GM13977 (cell line): Measurements from ENCODE around the gene SCAANT1.

ENCODE experiments used
- DNase-seq: peaks from one replicate; pipeline ENCODE4 v3.0.0; 2012; ENCODE audit warnings: low spot score
- CTCF ChIP-seq: IDR thresholded peaks from 2 replicates; pipeline ENCODE4 v1.5.1; 2012; ENCODE audit warnings: mild to moderate bottlenecking, control low read depth; ENCODE audit not compliant: insufficient read depth; ENCODE audit errors: extremely low read depth, missing control alignments
- in situ Hi-C: fragments of 300-500 bp; cut with MboI; formaldehyde crosslinking; loops from one replicate; pipeline ENCODE4 v1.12.0; 2022; ENCODE audit warnings: low sequenced_read_pairs, low pct_unique_long_range_greater_than_20kb, mixed read lengths, inconsistent platforms; ENCODE audit not compliant: unreplicated experiment

The SCAANT1 gene

DNA sequence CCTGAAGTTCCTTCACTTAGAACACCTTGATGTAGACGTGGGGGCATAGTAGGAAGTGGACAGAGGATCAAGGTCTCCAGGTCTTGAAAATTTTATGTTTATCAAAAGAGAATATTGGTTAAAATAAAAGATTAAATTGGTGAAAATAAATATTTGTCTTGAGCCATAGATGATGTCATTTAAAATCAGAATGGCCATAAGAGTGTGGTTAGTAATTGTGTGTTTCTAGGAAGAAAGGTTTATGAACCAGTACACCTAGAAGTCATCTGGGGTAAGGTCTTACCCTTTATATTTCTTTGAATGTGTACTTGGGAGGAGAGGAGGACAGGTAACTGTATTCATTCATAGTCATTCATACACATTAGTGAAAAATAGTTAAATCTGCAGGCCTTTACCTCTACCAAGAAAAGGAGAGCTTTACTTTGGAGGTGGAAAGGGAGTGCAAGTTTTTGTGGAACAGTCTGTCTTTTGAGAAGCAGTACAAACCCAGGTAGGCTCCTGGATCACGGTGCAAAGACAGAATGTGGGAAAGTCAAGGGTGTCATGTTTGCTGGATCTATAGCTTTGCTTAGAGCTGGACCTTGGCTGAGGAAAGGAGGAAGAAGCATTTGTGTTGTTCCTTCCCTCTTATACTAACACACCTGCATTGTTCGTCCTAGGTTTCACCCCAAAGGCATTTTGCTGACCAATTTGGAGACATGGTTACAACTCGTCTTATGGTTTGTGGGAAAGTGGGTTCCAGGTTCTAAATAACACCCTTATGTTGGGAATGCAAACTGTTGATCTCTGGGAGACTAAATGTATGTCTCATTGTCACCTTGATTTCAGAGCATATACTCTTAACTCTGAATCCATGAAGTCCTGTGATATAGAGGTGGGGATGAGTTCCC is 6.2 kb downstream of the SCAANT1 start:
- DNase-seq: no peak
- in situ Hi-C loops: no loop called here
- TF ChIP-seq CTCF: no peak

DNA sequence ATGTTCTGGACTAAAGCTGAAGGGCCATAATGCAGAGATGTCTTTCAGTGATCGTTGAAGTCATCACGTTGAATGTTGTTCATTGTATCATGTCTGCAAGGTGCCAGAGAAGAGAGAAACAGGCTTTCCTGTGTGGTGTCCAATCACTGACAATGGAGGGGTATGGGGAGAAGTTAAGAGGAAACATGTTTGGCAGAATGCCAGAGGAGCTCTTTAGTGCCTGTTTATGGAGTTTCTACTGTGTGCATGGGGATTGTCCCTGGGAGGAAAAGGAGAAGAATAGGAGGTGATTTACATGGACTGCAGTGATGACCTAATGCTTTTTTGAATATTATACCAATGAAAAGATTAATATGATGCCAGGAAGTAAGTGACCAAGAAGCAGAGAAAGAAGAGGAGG is 11.7 kb downstream of the SCAANT1 start:
- in situ Hi-C loops: no loop called here
- TF ChIP-seq CTCF: no peak
- DNase-seq: no peak

GRCh38 chr3:63900010-63900409 is 12.2 kb downstream of the SCAANT1 start:
- TF ChIP-seq CTCF: no peak
- in situ Hi-C loops: no loop called here
- DNase-seq: no peak

GRCh38 chr3:63896332-63897030 is 15.7 kb downstream of the SCAANT1 start:
- in situ Hi-C loops: no loop called here
- no peak for TF ChIP-seq CTCF
- peak; percentile 27 for DNase-seq

DNA sequence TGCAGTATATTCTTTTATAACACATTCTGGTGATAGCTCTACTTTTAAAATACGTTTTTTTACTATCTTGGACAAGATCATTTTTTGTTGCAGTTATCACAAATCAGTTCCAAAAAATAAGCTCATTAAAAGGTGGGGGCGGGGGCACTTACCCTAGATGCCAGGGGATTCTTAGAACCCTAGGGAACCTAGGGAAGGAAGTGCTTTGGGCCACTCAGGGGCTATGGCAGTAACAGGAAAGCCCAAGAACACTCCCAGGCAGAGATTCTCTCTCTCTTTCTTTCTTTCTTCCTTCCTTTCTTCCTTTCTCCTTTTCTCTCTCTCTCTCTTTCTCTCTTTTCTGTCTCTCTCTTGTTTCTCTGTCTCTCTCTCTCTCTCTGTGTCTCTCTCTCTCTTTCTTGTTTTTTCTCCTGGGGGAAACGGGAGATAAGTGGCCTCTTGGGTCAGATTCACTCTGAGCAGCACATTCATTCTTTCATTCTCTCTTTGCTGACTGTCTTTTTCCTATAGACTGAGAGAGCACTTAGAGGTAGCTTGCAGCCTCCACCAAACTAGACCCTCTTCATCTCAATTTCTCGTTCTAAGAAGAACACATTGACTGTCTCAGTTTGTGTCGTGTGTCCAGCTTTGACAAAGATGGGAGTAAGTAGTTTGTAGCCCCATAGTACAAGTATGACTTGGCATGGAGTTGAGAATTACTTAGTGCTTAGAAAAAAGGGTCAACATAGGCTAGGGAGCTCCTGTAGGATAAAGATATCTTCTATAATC is 16.6 kb downstream of the SCAANT1 start:
- no peak for DNase-seq
- TF ChIP-seq CTCF: no peak
- in situ Hi-C loops: no loop called here

GRCh38 chr3:63892773-63893352 is 19.3 kb downstream of the SCAANT1 start:
- TF ChIP-seq CTCF: no peak
- in situ Hi-C loops: no loop called here
- DNase-seq: no peak
